IgD-negative memory B cell (primary cell): ENCODE measurements around the gene UBE2D3. TPM values are rescaled to one million over a fixed set of nuclear protein-coding genes. Genes with fewer than 3 reads are reported as not detected.
A peak's percentile ranks its signal among the peaks of the same experiment; 100 is the strongest.
"Not testable (repeated sequence)": the region's sequence is repeated elsewhere in the genome, so short reads cannot be mapped to it uniquely, and the experiment has no call there.

ENCODE experiments used
- H3K27ac Mint-ChIP-seq, 3 donors: one replicate each; pipeline ENCODE4 v1.8.0; 2020 to 2022; ENCODE audit warnings: mild to moderate bottlenecking in 3 of 3, mixed read lengths in 3 of 3, moderate library complexity in 1 of 3
- H3K27me3 Mint-ChIP-seq: one replicate; pipeline ENCODE4 v1.8.0; 2021; ENCODE audit warnings: mixed read lengths
- H3K36me3 Mint-ChIP-seq: one replicate; pipeline ENCODE4 v1.8.0; 2020; ENCODE audit warnings: mild to moderate bottlenecking, mixed read lengths
- H3K4me1 Mint-ChIP-seq, 3 donors: one replicate each; pipeline ENCODE4 v1.8.0; 2020 to 2022; ENCODE audit warnings: mixed read lengths in 3 of 3, mild to moderate bottlenecking in 1 of 3
- H3K4me3 Mint-ChIP-seq, 4 donors: one replicate each; pipeline ENCODE4 v1.8.0; 2020 to 2022; ENCODE audit warnings: mild to moderate bottlenecking in 4 of 4, mixed read lengths in 4 of 4, moderate library complexity in 3 of 4
- H3K9me3 Mint-ChIP-seq, 3 donors: one replicate each; pipeline ENCODE4 v1.8.0; 2020 to 2021; ENCODE audit warnings: mixed read lengths in 3 of 3, mild to moderate bottlenecking in 1 of 3
- polyA plus RNA-seq: library from polyadenylated mRNA; unstranded; fragments of 300-500 nt; fragmentation: Illumina TruSeq; gene quantifications from one replicate; pipeline ENCODE4 v1.2.3, GENCODE V29; 2021

Gene UBE2D3
- 396 TPM for polyA plus RNA-seq

DNA sequence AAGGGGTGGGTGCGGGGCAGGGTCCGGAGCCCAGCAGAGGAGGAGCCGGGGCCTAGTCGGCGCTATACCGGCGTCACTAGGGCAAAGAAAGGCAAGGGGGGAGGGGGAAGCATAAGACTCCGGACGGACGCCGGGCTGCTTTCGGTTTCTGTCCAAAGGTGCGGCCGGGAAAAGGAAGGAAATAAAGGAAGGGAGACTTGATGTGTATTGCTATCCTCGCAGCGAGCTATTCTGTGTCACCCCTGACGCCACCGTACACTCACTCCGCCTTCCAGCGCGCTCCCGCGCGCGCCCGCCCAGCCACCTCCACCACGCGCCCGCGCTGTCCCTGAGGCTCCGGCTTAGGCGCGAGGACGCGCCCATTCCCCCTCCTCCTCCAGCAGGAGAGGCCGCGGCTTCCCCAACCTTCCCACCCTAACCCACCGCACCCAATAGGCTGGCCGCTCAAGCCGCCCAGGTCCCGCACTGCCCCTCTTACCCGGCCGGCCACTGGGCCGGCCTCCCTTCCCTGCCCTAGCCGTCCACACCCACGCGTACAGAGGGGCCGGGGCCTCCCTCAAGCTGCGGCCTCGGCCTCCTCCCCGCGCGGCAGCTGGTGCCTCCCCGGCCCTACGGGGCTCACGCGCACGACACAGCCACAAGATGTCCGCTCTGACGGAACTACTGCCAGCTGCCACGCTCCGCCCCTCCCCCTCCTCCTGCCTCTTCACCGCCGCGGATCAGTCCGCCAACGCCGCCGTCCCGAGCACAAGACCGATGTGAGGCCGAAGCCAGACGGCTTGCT is at the start of gene UBE2D3:
UBE2D3 (minus strand) TSS at position 662 of the 784 bp plus-strand sequence. CDS start 1,043 bp downstream, outside the sequence.
- Mint-ChIP-seq H3K27me3 (no peaks in the 10 kb centered on the region), H3K4me3 (no peak within 1 kb of the TSS), H3K4me1 (peaks cover 17 to 35% (median 24%) of the 10 kb centered on the region in 3 donors), H3K9me3 (no peaks in the 10 kb centered on the region), H3K27ac (no peak within 1 kb of the TSS), H3K36me3 (peaks cover 2% of the 10 kb centered on the region)

DNA sequence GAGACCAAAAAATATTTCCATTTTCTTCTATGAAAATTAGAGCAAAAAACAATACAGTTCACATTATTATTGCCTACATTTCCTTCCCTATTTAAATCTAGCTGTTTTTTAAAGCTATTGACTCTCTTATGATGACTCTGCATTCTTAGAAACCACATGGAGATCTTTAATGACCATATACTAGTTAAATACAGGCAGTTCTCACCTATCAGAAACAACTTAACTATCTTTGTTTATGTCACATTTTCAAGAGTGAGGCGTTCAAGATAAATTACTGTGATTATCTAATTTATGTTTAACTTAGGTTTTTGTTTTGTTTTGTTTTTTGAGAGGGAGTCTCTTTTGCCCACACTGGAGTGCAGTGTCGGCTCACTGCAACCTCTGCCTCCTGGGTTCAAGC is 44.4 kb upstream of the UBE2D3 start:
- peaks cover 6% of the 10 kb centered on the region for H3K36me3 Mint-ChIP-seq
- peak overlapping the region in 2 of 3 donors; percentile 18 to 59 for H3K27ac Mint-ChIP-seq
- H3K27me3 Mint-ChIP-seq: no peaks in the 10 kb centered on the region
- peaks cover 0 to 3% (median 0%) of the 10 kb centered on the region in 3 donors for H3K9me3 Mint-ChIP-seq
- H3K4me3 Mint-ChIP-seq: peak overlapping the region in 1 of 4 donors; percentile 44
- peaks cover 25 to 33% (median 31%) of the 10 kb centered on the region in 3 donors for H3K4me1 Mint-ChIP-seq

DNA sequence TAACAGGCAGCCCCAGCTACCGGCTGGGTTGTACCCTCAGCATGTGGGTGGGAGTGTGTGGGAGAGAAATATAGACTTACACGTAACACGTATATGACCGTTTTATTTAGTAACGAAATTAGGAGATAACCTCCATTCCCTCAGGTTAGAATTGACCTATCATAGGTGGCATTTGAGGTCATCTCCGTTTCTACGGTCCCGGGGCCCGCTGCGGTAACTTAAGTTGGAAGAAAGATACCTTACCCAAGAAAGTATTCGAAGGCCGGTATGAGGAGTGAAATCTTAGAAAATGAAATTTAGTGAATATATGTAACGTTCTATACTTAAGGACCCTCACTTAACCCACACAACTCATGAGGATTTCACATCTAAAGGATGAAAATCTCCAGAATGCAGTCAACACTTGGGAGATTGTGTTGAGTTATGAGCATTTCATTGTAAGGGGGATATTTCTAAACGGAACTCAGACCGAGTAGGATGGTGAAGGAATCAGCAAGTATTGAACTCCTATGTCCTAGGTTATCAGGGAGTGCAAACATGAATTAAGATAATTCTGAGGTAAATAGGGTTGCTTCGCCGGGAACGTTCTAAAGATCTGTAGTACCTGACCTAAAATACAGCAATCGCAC is 42.3 kb upstream of the UBE2D3 start:
- peaks cover 29 to 42% (median 30%) of the 10 kb centered on the region in 3 donors for H3K4me1 Mint-ChIP-seq
- H3K27ac Mint-ChIP-seq: peak overlapping the region; percentile 96 to 100 (median 99)
- peak overlapping the region; percentile 96 to 98 (median 97) for H3K4me3 Mint-ChIP-seq
- peaks cover 4% of the 10 kb centered on the region for H3K36me3 Mint-ChIP-seq
- H3K27me3 Mint-ChIP-seq: no peaks in the 10 kb centered on the region
- no peaks in the 10 kb centered on the region for H3K9me3 Mint-ChIP-seq

DNA sequence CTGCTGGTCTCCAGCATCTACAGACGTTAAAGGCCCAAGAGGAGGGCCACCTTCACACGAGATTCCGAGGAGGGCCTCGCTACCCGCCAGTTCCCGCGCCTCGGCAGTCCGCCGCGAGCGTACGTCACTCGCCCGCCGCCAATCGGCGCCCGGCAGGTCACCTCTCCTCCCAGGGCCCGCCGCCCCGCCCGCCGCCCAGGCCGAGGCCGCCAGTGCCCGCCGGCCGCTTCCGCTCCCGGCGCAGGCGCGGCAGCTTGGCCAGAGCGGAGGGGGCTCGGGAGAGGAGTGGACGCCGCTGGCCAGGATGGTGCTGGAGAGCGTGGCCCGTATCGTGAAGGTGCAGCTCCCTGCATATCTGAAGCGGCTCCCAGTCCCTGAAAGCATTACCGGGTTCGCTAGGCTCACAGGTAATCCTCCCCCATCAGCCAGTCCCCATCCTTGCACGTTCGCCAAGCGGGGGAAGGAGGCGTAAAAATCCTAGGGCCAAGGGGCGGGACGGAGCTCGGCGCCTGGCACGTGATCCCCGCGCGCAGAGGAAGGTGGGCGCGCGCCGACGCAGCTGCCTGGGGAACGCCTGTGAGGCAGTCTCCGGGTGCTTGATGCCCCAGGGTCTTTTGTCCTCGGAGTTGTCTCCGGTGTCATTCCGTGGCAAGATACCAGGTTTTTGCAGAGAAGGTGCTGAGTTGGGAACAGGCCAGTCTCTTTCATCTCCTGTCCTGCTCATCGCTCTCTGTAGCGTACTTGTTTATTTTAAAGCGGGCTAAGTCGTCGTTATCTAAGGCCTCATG is 41.6 kb upstream of the UBE2D3 start, which contains the start of gene CISD2:
CISD2 (plus strand) TSS at position 212 of the 788 bp plus-strand sequence; CDS start at position 305, 93 bp downstream.
- Mint-ChIP-seq H3K27ac (peak within 1 kb of the TSS; percentile 96 to 100 (median 99)), H3K4me3 (peak within 1 kb of the TSS; percentile 96 to 98 (median 97)), H3K4me1 (peaks cover 30 to 44% (median 31%) of the 10 kb centered on the region in 3 donors), H3K36me3 (peaks cover 4% of the 10 kb centered on the region), H3K27me3 (no peaks in the 10 kb centered on the region), H3K9me3 (no peaks in the 10 kb centered on the region)

DNA sequence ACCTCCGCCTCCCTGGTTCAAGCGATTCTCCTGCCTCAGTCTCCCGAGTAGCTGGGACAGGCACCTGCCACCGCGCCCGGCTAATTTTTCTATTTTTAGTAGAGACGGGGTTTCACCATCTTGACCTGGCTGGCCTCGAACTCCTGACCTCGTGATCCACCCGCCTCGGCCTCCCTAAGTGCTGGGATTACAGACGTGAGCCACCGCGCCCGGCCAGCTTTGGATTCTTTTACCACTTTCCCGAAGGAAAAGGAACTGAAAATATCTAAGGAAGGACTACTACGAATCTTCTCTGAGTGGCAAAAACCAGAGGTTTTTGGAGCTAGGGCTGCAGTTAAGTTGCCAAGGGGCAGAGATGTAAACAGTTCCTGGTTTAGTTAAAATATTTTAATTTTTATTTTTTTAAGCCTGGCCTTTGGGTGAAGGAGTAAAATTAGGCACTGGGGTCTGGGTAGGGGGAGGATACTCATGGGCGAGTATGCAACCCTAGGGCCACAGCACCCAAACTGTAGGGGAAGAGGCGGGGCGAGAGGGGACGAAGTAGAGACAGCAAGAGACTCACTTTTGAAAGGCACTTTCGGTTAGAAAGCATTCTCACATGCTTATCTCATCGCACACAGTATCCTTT is 40.9 kb upstream of the UBE2D3 start:
- Mint-ChIP-seq H3K4me1 (peaks cover 29 to 43% (median 34%) of the 10 kb centered on the region in 3 donors), H3K27me3 (no peaks in the 10 kb centered on the region), H3K9me3 (no peaks in the 10 kb centered on the region), H3K27ac (peak overlapping the region; percentile 96 to 100 (median 99)), H3K4me3 (peak overlapping the region; percentile 96 to 98 (median 97)), H3K36me3 (peaks cover 4% of the 10 kb centered on the region)

DNA sequence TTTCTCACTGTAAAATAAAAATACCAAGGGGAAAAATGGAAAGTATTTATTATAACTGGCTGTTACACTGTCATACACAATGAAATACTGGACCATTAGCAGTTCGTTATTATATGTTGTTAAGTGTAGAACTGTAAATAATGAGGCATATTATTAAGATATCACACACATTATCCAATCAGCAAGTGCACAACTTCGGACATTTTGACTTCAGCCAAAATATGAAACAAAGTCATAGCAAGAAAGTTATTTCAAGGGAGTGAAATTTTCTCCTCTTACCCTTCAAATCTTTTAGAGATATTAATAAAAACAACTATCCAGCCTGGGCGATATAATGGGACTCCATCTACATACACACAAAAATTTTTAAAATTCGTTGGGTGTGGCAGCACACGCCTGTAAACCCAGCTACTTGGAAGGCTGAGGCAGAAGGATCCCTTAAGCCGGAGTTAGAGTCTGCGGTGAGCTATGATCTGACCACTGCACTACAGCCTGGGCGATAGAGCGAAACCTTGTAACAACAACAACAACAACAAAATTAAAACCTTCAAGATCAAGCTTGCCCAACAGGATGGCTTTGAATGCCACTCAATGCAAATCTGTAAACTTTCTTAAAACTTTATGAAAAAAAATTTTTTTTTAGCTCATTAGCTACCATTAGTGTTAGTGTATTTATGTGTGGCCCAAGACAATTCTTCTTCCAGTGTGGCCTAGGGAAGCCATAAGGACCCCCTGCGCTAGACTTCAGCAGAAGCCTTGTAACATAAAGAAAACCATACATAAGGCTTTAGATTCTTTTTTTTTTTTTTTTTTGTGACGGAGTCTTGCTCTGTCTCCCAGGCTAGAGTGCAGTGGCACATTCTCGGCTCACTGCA is 40.2 kb upstream of the UBE2D3 start:
- H3K4me3 Mint-ChIP-seq: peak overlapping the region; percentile 96 to 98 (median 97)
- no peaks in the 10 kb centered on the region for H3K27me3 Mint-ChIP-seq
- H3K9me3 Mint-ChIP-seq: no peaks in the 10 kb centered on the region
- H3K4me1 Mint-ChIP-seq: peaks cover 29 to 39% (median 37%) of the 10 kb centered on the region in 3 donors
- peak overlapping the region; percentile 96 to 100 (median 99) for H3K27ac Mint-ChIP-seq
- peaks cover 4% of the 10 kb centered on the region for H3K36me3 Mint-ChIP-seq

DNA sequence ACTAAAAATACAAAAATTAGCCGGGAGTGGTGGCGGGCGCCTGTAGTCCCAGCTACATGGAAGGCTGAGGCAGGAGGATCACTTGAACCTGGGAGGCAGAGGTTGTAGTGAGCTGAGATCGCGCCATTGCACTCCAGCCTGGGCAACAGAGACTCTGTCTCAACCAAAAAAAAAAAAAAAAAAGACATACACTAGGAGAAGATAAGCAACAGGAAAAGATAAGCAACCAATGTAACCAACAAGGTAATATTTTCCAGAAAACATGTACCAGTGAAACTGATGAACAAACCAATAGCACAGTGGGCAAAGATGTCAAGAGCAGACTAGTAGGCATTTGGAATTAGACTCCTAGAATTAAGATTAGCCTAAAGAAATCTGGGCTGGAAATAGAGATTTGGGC is 38.0 kb upstream of the UBE2D3 start:
- H3K27ac Mint-ChIP-seq, H3K36me3 Mint-ChIP-seq, H3K9me3 Mint-ChIP-seq, H3K27me3 Mint-ChIP-seq: not testable (repeated sequence)
- H3K4me3 Mint-ChIP-seq: peak overlapping the region in 2 of 4 donors; percentile 52 to 73
- peaks cover 34 to 39% (median 35%) of the 10 kb centered on the region in 3 donors for H3K4me1 Mint-ChIP-seq

DNA sequence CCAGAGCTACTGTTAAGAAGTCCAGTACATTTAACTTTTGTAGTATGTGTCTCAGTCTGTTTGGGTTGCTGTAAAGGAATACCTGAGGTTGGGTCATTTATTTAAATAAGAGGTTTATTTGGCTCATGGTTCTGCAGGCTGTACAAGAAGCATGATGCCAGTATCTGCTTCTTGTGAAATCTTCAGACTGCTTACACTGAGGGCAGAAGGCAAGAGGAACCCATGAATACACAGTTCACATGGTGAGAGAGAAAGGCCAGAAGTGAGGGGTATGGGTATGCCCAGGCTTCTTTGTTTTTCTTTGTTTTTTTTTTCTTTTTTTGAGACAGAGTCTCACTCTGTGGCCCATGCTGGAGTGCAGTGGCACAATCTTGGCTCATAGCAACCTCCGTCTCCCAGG is 35.4 kb upstream of the UBE2D3 start:
- Mint-ChIP-seq H3K27me3 (no peaks in the 10 kb centered on the region), H3K4me1 (peaks cover 25 to 29% (median 27%) of the 10 kb centered on the region in 3 donors), H3K27ac (no peak overlapping the region), H3K36me3 (peaks cover 10% of the 10 kb centered on the region), H3K4me3 (no peak overlapping the region), H3K9me3 (peaks cover 6 to 11% (median 7%) of the 10 kb centered on the region in 3 donors)

DNA sequence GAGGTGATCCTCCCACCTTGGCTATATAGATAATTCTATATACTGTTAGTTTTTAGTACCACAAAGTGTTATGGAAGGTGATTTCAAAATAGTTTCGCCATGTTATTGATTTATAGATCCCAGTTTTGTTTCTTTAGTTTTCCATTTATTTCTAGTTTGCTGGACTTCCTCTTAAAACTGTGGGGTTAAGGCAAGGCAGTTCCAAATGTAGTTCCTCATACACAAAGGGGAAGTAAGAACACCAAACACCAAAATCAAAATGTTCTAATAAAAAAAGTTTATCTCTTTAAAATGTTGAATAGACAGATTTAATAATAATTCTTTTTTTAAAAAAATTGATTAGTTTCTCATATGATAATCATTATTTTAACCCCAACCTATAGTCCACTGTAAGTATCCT is 34.7 kb upstream of the UBE2D3 start:
- Mint-ChIP-seq H3K27me3 (no peaks in the 10 kb centered on the region), H3K4me1 (peaks cover 18 to 24% (median 21%) of the 10 kb centered on the region in 3 donors), H3K9me3 (peaks cover 6 to 11% (median 7%) of the 10 kb centered on the region in 3 donors), H3K4me3 (peak overlapping the region in 1 of 4 donors; percentile 10), H3K36me3 (peaks cover 10% of the 10 kb centered on the region), H3K27ac (no peak overlapping the region)

DNA sequence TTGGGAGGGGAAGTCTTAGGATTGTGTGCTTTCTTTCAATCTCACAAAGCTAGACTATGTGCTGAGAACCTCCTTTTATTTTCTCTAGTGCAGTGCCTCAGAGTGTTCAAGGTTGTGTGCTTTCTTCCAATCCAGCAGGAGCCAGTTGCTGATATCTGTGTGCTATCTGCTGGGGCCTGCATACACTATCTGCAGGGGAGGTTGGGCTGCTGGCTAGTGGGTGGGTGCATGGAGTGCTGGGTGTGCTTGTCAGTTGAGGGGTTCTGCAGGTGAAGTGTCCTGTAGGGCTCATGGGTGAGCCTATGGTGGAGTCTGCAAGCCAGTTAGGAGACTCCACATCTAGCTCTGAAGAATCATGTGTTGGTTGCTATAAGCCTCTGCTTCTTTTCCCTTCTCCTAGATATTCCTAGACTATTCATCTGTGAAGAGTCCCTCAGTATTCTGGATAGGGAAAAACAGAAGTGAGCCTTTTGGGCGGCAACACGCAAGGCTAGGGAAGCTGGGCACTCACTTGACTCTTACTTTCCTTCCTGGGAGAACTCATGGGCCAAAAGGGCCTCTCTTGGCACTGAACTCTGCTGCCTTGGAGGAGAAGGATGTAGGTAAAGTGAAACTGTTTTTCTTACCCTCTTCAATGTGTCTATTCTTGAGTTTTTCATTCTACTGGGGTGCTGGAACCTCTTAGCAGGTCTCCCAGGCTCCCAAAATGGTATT is 33.4 kb upstream of the UBE2D3 start:
- H3K36me3 Mint-ChIP-seq: peaks cover 10% of the 10 kb centered on the region
- H3K4me3 Mint-ChIP-seq: no peak overlapping the region
- no peaks in the 10 kb centered on the region for H3K27me3 Mint-ChIP-seq
- H3K27ac Mint-ChIP-seq: no peak overlapping the region
- peaks cover 6 to 11% (median 7%) of the 10 kb centered on the region in 3 donors for H3K9me3 Mint-ChIP-seq
- peaks cover 13 to 21% (median 16%) of the 10 kb centered on the region in 3 donors for H3K4me1 Mint-ChIP-seq

DNA sequence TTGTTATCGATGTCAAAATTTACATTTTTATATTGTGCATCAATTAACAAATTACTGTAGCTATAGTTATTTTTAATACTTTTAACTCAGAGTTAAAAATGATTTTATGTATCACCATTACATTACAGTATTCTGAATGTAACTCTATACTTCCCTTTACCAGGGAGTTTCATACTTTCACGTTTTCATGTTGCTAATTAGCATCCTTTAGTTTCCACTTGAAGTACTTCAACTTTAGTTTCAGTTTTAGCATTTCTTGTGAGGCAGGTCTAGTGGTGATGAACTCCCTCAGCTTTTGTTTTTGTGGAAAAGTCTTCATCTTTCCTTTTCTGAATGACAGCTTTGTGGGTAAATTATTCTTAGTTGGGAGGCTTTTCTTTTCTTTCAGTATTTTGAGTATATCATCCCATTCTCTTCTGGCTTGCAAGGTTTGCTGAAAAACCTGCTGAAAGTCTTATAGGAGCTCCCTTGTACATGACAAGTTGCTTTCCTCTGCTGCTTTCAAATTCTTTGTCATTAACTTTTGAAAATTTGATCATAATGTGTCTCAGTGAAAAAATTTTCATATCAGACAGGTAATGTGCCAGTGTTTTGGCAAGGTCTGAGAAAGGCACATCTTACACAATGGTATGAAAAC is 31.6 kb upstream of the UBE2D3 start:
- no peak overlapping the region for H3K4me3 Mint-ChIP-seq
- H3K9me3 Mint-ChIP-seq: peaks cover 6 to 11% (median 7%) of the 10 kb centered on the region in 3 donors
- peaks cover 9% of the 10 kb centered on the region for H3K36me3 Mint-ChIP-seq
- no peak overlapping the region for H3K27ac Mint-ChIP-seq
- no peaks in the 10 kb centered on the region for H3K27me3 Mint-ChIP-seq
- H3K4me1 Mint-ChIP-seq: peaks cover 7 to 15% (median 11%) of the 10 kb centered on the region in 3 donors

DNA sequence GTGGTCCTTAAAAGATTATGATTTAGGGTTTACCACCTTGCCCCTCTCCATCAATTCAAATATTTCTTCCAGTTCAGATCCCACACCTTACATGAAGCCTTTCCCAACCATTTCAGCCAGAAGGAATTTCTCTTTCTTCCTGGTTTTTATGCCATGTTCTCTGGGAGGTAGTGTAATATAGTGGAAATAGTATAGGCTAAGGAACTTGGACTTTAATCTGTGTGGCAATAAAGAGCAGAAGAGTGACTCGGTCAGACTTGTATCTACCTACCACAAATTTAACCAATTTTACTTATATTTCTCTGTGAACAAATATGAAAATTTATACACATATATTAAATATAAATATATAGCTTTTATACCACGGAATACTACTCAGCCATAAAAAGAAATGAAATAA is 23.0 kb upstream of the UBE2D3 start:
- Mint-ChIP-seq H3K4me3 (no peak overlapping the region), H3K4me1 (peaks cover 0 to 5% (median 1%) of the 10 kb centered on the region in 3 donors), H3K36me3 (no peaks in the 10 kb centered on the region), H3K27me3 (no peaks in the 10 kb centered on the region), H3K9me3 (no peaks in the 10 kb centered on the region), H3K27ac (no peak overlapping the region)
